ENCODE data around the gene ZNF773. TPM values are rescaled to one million over a fixed set of nuclear protein-coding genes. Genes with fewer than 3 reads are reported as not detected.
"Not testable (repeated sequence)": the region's sequence is repeated elsewhere in the genome, so short reads cannot be mapped to it uniquely, and the experiment has no call there.

Gene ZNF773
- total RNA-seq, 1 donor, result 30.0 TPM

DNA sequence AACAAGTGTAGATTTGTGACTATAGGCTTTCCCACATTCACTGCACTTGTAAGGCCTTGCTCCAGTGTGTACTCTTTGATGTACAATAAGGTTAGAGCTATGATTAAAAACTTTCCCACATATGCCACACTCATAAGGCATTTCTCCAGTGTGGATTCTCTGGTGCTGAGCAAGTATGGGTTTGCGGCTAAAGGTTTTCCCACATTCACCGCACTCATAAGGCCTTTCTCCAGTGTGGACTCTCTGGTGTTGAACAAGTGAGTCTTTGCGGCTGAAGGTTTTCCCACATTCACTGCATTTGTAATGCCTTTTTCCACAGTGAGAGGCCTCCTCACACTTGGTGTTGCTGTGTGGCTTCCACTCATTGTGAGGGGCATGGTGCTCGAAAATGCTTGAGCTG is 26.1 kb upstream of the ZNF773 start:
- Histone ChIP-seq H3K4me2 (ENCODE audit: insufficient read depth, low read length) (no peak overlapping the region), H3K4me3 (ENCODE audit: insufficient read depth, low read length) (no peak overlapping the region), H3K27me3 (ENCODE audit: insufficient read depth, low read length) (no peaks in the 10 kb centered on the region), H3K79me2 (ENCODE audit: insufficient read depth, low read length) (peaks cover 45% of the 10 kb centered on the region), H3K9me3 (ENCODE audit: low read depth, low read length) (peaks cover 50% of the 10 kb centered on the region), H3K27ac (ENCODE audit: low read depth, low read length) (no peak overlapping the region), H4K20me1 (ENCODE audit: insufficient read depth, low read length) (no peaks in the 10 kb centered on the region), H3K36me3 (ENCODE audit: insufficient read depth, low read length) (peaks cover 24% of the 10 kb centered on the region), H2AFZ (ENCODE audit: low read length) (no peak overlapping the region), H3K4me1 (ENCODE audit: insufficient read depth, low read length) (peaks cover 5% of the 10 kb centered on the region)
- TF ChIP-seq, protein P1, sequence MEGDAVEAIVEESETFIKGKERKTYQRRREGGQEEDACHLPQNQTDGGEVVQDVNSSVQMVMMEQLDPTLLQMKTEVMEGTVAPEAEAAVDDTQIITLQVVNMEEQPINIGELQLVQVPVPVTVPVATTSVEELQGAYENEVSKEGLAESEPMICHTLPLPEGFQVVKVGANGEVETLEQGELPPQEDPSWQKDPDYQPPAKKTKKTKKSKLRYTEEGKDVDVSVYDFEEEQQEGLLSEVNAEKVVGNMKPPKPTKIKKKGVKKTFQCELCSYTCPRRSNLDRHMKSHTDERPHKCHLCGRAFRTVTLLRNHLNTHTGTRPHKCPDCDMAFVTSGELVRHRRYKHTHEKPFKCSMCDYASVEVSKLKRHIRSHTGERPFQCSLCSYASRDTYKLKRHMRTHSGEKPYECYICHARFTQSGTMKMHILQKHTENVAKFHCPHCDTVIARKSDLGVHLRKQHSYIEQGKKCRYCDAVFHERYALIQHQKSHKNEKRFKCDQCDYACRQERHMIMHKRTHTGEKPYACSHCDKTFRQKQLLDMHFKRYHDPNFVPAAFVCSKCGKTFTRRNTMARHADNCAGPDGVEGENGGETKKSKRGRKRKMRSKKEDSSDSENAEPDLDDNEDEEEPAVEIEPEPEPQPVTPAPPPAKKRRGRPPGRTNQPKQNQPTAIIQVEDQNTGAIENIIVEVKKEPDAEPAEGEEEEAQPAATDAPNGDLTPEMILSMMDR (IDR thresholded peaks at IDR 0.05; ENCODE audit: extremely low read depth, low read depth, low read length), result no peak
- no peak for DNase-seq (ENCODE audit: insufficient read length, low spot score, missing footprints)

DNA sequence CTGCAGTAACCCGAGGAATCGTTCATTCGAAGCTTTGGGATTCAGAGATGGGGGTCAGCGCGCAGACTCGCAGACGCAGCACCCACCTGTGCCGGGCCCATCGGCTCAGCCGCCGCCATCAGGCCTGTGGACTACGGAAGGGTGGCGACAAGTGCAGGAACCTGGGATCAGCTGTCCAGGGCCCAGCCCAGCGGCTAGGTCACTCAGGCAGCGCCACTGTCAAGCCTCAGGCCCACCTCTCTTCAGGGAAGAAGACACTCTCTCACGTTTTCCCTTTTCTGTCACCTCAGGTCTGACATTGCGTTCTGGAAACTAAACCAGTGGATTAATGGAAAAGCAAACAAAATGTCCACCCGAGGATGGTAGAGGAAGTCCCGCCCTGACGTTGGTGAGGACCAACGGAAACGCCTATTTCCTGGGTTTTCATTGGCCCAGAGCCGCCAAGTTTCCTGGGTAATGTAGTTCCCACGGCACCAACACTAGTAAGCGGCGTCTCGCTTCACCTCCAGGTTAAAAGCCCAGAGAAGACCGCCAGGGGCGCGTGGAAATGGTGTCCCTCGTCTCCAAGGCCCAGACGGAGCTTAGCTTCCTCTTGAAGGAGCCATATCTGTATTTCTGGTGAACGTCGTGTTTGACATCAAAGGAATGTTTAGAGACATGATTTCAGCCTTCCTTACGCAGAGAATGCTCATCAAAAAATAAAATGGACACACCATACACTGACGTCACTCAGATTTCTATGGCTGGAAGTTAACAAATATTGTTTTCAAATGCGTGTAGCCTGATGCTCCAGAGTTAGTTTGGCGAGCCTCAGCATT is 22.3 kb upstream of the ZNF773 start, which contains the start of gene ZNF772:
TSS of gene ZNF772 (minus strand) at position 376 of the 818 bp plus-strand sequence. CDS start at position 119, 257 bp downstream.
- peak within 1 kb of the TSS; percentile 75 for H3K4me2 ChIP-seq (ENCODE audit: insufficient read depth, low read length)
- TF ChIP-seq, protein P1 (IDR thresholded peaks at IDR 0.05; ENCODE audit: extremely low read depth, low read depth, low read length), result peak; percentile 70
- peak within 1 kb of the TSS; percentile 12 for H3K27ac ChIP-seq (ENCODE audit: low read depth, low read length)
- H3K79me2 ChIP-seq (ENCODE audit: insufficient read depth, low read length), result peaks cover 40% of the 10 kb centered on the region
- H3K9me3 ChIP-seq (ENCODE audit: low read depth, low read length), result peaks cover 32% of the 10 kb centered on the region
- H3K36me3 ChIP-seq (ENCODE audit: insufficient read depth, low read length), result peaks cover 24% of the 10 kb centered on the region
- no peaks in the 10 kb centered on the region for H3K27me3 ChIP-seq (ENCODE audit: insufficient read depth, low read length)
- peak within 1 kb of the TSS; percentile 87 for H3K4me3 ChIP-seq (ENCODE audit: insufficient read depth, low read length)
- no peaks in the 10 kb centered on the region for H4K20me1 ChIP-seq (ENCODE audit: insufficient read depth, low read length)
- DNase-seq (ENCODE audit: insufficient read length, low spot score, missing footprints), result peak; percentile 98
- peaks cover 5% of the 10 kb centered on the region for H3K4me1 ChIP-seq (ENCODE audit: insufficient read depth, low read length)
- H2AFZ ChIP-seq (ENCODE audit: low read length), result peak within 1 kb of the TSS; percentile 98

DNA sequence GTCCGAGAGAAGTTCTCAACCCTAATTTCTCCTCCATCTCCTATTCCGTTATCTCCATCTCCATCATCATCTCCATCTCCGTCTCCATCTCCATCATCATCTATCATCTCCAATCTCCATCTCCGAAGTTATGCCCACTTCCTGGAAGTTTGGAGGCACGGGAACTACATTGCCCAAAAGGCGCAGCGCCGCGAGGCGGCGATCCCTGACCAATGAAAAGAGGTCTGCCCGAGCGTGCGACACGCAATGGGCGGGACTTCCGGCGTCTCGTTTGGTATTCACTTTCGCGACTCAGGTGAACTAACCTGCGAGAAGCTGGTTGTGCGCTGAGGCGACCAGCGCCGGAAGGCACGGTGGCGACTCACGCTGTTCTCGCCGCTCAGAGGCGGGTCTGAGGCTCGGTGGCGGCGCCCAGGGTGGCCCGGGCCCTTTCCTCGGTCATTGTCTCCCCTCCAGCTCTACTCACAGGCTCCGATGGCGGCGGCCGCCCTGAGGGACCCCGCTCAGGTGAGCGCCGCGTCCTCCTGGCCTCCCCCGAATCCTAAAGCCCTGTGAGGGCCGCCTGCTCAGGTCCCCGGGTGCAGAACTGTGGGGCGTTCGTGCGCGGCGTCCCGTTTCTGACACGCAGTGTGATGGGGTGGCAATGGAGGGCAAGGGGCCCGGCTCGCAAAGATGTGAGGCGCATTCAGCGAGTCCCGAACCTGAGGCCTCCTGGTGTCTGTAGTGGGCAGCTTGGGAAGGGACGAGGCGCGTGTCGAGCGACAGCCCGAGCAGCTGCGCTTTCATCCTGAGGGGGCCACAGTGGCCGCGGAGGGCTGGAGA is 12.1 kb upstream of the ZNF773 start, which contains the start of gene ZNF419:
TSS of gene ZNF419 (plus strand) at position 274 of the 822 bp plus-strand sequence. CDS start at position 475, 201 bp downstream.
- Histone ChIP-seq H3K4me3 (ENCODE audit: insufficient read depth, low read length) (peak within 1 kb of the TSS; percentile 98), H3K36me3 (ENCODE audit: insufficient read depth, low read length) (peaks cover 19% of the 10 kb centered on the region), H3K27ac (ENCODE audit: low read depth, low read length) (peak within 1 kb of the TSS; percentile 76), H3K79me2 (ENCODE audit: insufficient read depth, low read length) (peaks cover 19% of the 10 kb centered on the region), H2AFZ (ENCODE audit: low read length) (peak within 1 kb of the TSS; percentile 87), H3K4me2 (ENCODE audit: insufficient read depth, low read length) (peak within 1 kb of the TSS; percentile 78)
- DNase-seq (ENCODE audit: insufficient read length, low spot score, missing footprints), result peak; percentile 99
- H3K9me3 ChIP-seq (ENCODE audit: low read depth, low read length); H3K27me3 ChIP-seq (ENCODE audit: insufficient read depth, low read length); H4K20me1 ChIP-seq (ENCODE audit: insufficient read depth, low read length); H3K4me1 ChIP-seq (ENCODE audit: insufficient read depth, low read length): not testable (repeated sequence)

DNA sequence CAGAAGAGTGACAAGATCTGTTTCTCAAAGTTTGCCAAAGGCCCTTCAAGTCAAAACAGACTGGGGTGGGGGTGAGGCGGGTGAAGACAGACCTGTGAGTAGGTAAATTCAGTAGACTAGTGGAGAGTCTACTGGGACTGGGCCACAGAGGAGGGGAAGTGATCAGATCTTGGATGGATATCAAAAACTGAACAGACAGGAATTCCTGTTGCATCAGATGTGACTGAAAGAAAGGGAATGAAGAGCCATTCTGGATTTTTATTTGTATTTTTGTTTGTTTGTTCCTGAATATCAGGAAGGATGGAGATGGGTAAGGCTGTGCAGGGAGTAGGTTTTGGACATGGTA is 11.5 kb upstream of the ZNF773 start:
- H4K20me1 ChIP-seq (ENCODE audit: insufficient read depth, low read length); H3K9me3 ChIP-seq (ENCODE audit: low read depth, low read length); H3K27me3 ChIP-seq (ENCODE audit: insufficient read depth, low read length); DNase-seq (ENCODE audit: insufficient read length, low spot score, missing footprints); H3K27ac ChIP-seq (ENCODE audit: low read depth, low read length); H3K4me1 ChIP-seq (ENCODE audit: insufficient read depth, low read length): not testable (repeated sequence)
- Histone ChIP-seq H3K79me2 (ENCODE audit: insufficient read depth, low read length) (peaks cover 19% of the 10 kb centered on the region), H2AFZ (ENCODE audit: low read length) (peak overlapping the region; percentile 68), H3K36me3 (ENCODE audit: insufficient read depth, low read length) (peaks cover 25% of the 10 kb centered on the region), H3K4me2 (ENCODE audit: insufficient read depth, low read length) (peak overlapping the region; percentile 78), H3K4me3 (ENCODE audit: insufficient read depth, low read length) (peak overlapping the region; percentile 64)

DNA sequence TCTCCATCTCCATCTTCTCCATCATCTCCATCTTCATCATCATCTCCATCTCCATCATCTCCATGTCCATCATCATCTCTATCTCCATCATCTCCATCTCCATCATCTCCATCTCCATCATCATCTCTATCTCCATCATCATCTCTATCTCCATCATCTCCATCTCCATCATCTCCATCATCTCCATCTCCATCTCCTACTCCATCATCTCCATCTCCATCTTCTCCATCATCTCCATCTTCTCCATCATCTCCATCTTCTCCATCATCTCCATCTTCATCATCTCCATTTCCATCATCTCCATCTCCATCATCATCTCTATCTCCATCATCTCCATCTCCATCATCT is 432 bp upstream of the ZNF773 start:
- H3K79me2 ChIP-seq (ENCODE audit: insufficient read depth, low read length), result peaks cover 39% of the 10 kb centered on the region
- not testable (repeated sequence) for H4K20me1 ChIP-seq (ENCODE audit: insufficient read depth, low read length); H3K4me2 ChIP-seq (ENCODE audit: insufficient read depth, low read length); H3K27ac ChIP-seq (ENCODE audit: low read depth, low read length); DNase-seq (ENCODE audit: insufficient read length, low spot score, missing footprints); H3K4me1 ChIP-seq (ENCODE audit: insufficient read depth, low read length); H3K9me3 ChIP-seq (ENCODE audit: low read depth, low read length); H3K27me3 ChIP-seq (ENCODE audit: insufficient read depth, low read length)
- H2AFZ ChIP-seq (ENCODE audit: low read length), result peak overlapping the region; percentile 85
- peaks cover 12% of the 10 kb centered on the region for H3K36me3 ChIP-seq (ENCODE audit: insufficient read depth, low read length)
- H3K4me3 ChIP-seq (ENCODE audit: insufficient read depth, low read length), result peak overlapping the region; percentile 85

DNA sequence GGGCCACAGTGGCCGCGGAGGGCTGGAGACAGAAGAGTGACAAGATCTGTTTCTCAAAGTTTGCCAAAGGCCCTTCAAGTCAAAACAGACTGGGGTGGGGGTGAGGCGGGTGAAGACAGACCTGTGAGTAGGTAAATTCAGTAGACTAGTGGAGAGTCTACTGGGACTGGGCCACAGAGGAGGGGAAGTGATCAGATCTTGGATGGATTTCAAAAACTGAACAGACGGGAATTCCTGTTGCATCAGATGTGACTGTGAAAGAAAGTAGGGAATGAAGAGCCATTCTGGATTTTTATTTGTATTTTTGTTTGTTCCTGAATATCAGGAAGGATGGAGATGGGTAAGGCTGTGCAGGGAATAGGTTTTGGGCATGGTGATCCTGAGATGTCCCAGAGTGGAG is 662 bp downstream of the ZNF773 start:
- peak overlapping the region; percentile 67 for H3K4me3 ChIP-seq (ENCODE audit: insufficient read depth, low read length)
- not testable (repeated sequence) for H4K20me1 ChIP-seq (ENCODE audit: insufficient read depth, low read length); H3K27me3 ChIP-seq (ENCODE audit: insufficient read depth, low read length); H3K9me3 ChIP-seq (ENCODE audit: low read depth, low read length); DNase-seq (ENCODE audit: insufficient read length, low spot score, missing footprints); H3K4me1 ChIP-seq (ENCODE audit: insufficient read depth, low read length)
- H3K36me3 ChIP-seq (ENCODE audit: insufficient read depth, low read length), result peaks cover 16% of the 10 kb centered on the region
- peaks cover 40% of the 10 kb centered on the region for H3K79me2 ChIP-seq (ENCODE audit: insufficient read depth, low read length)
- peak overlapping the region; percentile 24 for H3K27ac ChIP-seq (ENCODE audit: low read depth, low read length)
- peak overlapping the region; percentile 76 for H3K4me2 ChIP-seq (ENCODE audit: insufficient read depth, low read length)
- H2AFZ ChIP-seq (ENCODE audit: low read length), result peak overlapping the region; percentile 67
